H1 (cell line): ENCODE measurements around the gene AQP4. TPM values are rescaled to one million over a fixed set of nuclear protein-coding genes. Genes with fewer than 3 reads are reported as not detected.

ENCODE experiments used
- SP4 ChIP-seq: IDR thresholded peaks from 2 replicates; pipeline ENCODE4 v1.6.1; 2012; ENCODE audit warnings: low read length, inconsistent platforms
- polyA plus RNA-seq, 7 experiments: library from polyadenylated mRNA; depleted of rRNA in 3 of 7; stranded (reverse) in 5 of 7; unstranded in 2 of 7; fragments of >200 nt in 5 of 7; fragments of 200-250 nt in 2 of 7; gene quantifications; 1 replicate in 5 of 7; 2 replicates in 1 of 7; 4 replicates in 1 of 7; pipeline versions ENCODE4 v1.2.1 to v1.2.3, GENCODE V29; 2011 to 2013; ENCODE audit warnings: missing spikeins in 2 of 7, mixed read lengths in 2 of 7
- total RNA-seq: library from RNA; stranded (reverse); fragmentation: NEBNext Ultra II Directional; extraction: Animal tissue kit (Norgen Biotek cat#: 25700); gene quantifications from 2 replicates; pipeline ENCODE4 v1.2.1, GENCODE V29; 2021
- TF ChIP-seq, protein P1 (sequence below), 3 experiments: IDR thresholded peaks; 1 replicate in 2 of 3; 2 replicates in 1 of 3; pipeline versions ENCODE4 v1.5.1 to v1.6.1; 2011; ENCODE audit warnings: low read length in 3 of 3, mild to moderate bottlenecking in 3 of 3, inconsistent platforms in 2 of 3, low read depth in 1 of 3, moderate library complexity in 1 of 3; ENCODE audit not compliant: insufficient read depth in 1 of 3; ENCODE audit errors: control extremely low read depth in 1 of 3

AQP4 gene
- total and polyA plus RNA-seq, 2 of the 8 experiments (the other 6 are each of a cell fraction or from before 2014, with no cell fraction given) = 2.2 to 2.8 TPM

GRCh38 chr18:26802330-26803200, 62.9 kb downstream of the AQP4 start (continued):
- TF ChIP-seq, protein P1, sequence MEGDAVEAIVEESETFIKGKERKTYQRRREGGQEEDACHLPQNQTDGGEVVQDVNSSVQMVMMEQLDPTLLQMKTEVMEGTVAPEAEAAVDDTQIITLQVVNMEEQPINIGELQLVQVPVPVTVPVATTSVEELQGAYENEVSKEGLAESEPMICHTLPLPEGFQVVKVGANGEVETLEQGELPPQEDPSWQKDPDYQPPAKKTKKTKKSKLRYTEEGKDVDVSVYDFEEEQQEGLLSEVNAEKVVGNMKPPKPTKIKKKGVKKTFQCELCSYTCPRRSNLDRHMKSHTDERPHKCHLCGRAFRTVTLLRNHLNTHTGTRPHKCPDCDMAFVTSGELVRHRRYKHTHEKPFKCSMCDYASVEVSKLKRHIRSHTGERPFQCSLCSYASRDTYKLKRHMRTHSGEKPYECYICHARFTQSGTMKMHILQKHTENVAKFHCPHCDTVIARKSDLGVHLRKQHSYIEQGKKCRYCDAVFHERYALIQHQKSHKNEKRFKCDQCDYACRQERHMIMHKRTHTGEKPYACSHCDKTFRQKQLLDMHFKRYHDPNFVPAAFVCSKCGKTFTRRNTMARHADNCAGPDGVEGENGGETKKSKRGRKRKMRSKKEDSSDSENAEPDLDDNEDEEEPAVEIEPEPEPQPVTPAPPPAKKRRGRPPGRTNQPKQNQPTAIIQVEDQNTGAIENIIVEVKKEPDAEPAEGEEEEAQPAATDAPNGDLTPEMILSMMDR (IDR thresholded peaks at IDR 0.05; ENCODE audit: control extremely low read depth in 1 of 3, insufficient read depth in 1 of 3, low read depth in 1 of 3, low read length in 3 of 3) = no peak
- TF ChIP-seq SP4 = no peak
